HG03196 (cell line): ENCODE results near the gene PTPRR.

Experiments used
- ATAC-seq: cut with Tn5 transposase; IDR thresholded peaks from one replicate; pipeline ENCODE4 v1.9.1; 2021; ENCODE audit not compliant: unreplicated experiment

The PTPRR gene

GRCh38 chr12:70920251-70920851, at the start of gene PTPRR:
Gene PTPRR (minus strand): TSS chr12:70920738. CDS start chr12:70920390, 348 bp downstream.
- no peak for ATAC-seq

DNA sequence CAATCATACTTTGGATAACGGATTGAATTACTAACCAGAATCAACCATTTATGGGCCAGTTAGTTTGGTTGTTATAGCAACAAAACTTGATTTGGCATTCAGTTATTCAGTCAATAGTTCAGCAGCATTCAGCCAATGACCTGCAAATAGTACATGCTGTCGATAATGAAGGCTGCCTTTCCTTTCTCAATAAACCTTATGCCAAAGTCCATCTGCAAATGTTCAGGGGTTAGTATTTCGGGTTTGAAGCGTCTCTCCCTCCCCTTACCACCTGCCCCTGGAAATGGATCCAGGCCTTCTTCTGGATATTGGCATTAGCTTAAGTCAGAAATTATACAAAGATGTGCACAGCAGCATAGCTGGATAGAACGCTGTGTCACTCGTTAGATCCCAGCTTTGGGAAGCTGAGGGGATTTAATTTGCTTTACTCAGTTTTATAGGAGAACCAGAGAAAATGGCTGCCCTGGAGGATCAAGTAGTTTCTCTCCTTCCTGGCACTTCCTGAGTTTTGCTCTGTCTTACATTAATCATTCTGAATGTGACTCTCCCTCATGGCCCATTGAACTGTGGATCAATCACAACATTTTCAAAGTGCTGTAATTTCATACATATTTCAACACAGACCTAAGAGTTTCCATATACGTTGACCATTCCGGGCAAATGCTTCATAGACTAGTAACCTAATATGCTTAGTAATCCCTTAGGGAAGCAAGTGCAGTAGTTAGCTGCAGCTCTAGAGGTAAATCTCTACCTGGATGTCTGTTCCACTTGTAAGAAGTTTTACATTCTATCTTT, 46.7 kb upstream of the PTPRR start:
- ATAC-seq = no peak

DNA sequence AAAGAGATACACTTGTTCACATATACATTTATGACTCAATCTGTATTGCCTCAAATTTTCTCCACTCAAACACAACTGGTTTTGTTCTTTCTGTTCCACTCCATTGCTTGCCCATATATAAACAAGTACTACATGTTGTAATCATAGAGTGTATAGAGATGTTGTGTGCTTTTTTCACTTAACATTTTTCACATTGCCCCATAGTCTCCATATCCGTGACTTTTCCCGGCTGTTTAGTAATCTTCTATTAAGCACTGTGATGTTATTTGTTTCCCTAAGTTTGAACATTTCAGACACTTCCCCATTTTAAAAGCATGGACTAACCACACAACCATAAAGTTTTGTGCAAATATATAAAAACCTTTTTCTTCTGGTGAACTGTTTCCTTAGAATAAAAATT, 45.5 kb upstream of the PTPRR start:
- ATAC-seq = no peak

GRCh38 chr12:70964867-70965510, 44.5 kb upstream of the PTPRR start:
- ATAC-seq = no peak

DNA sequence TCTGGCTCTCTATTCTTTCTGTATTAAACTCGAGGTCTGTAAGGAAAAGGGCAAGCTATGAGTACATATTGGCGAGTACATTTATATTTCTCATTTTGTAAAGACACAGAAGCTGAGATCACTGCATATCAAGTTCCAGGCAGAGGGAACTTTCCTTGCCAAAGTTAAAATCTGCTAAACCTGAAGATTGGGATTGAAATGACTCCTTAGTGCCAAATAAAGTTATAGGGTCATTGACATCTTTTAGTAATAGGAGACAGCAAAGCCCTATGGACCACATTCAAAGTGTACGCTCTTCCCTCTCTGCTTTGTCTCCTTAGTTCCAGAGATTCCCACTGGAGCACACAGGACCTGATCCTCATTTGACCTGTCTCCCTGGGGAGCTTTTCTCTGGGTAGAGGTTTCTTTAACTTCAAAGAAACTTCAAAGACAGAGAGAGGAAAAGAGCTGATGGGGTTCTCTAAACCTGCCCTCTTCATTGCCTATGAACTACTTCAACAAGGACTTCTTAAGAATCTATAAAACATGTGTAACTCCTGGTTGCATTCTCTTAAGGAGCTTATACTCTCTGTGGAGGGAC, 42.6 kb upstream of the PTPRR start:
- ATAC-seq = no peak

- no peak for ATAC-seq
Measured at GRCh38 chr12:70962226-70962794, 41.8 kb upstream of the PTPRR start.

- ATAC-seq = no peak
Measured at GRCh38 chr12:70960484-70960883, 39.9 kb upstream of the PTPRR start.

GRCh38 chr12:70955415-70955814, 34.9 kb upstream of the PTPRR start:
- ATAC-seq = no peak

- no peak for ATAC-seq
Measured at GRCh38 chr12:70950451-70950850, 29.9 kb upstream of the PTPRR start.

- no peak for ATAC-seq
Measured at GRCh38 chr12:70948976-70949336, 28.4 kb upstream of the PTPRR start.

GRCh38 chr12:70948236-70948975, 27.9 kb upstream of the PTPRR start:
- ATAC-seq = no peak

GRCh38 chr12:70936203-70936813, 15.8 kb upstream of the PTPRR start:
- no peak for ATAC-seq

- ATAC-seq = no peak
Measured at GRCh38 chr12:70933133-70933532, 12.6 kb upstream of the PTPRR start.

DNA sequence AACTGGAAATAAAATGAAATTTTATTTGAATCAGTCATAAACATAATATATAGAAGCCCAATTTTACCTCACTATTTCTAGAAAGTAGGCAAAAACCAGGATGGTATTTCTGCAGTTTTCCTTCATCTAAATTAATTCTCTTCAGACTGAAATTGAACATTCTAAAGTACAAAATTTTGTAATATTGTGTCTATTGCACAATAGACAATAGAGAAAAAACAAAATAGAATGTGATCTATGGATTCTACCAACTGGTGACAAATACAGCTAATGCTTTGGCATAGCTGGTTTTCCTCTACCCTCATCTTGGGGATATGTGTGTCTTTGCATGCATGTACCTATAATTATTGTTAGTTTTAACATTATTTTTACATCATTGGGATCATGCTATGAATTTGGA, 8.5 kb upstream of the PTPRR start:
- no peak for ATAC-seq

DNA sequence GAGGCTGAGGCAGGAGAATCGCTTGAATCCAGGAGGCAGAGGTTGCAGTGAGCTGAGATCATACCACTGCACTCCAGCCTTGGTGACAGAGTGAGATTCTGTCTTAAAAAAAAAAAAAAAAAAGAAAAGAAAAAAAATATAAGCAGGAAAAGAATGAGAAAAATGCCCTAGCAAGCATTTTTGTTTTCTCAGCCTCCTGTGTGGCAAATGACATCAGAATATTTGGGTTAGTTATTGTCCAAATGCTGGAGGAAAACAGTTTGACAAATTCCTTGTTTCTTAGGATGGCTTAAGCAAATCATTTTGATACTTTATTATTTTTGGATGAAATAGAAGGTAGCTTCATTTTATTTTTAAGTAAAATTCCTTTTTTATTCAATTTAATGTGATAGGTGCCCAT, 7.5 kb upstream of the PTPRR start:
- no peak for ATAC-seq

DNA sequence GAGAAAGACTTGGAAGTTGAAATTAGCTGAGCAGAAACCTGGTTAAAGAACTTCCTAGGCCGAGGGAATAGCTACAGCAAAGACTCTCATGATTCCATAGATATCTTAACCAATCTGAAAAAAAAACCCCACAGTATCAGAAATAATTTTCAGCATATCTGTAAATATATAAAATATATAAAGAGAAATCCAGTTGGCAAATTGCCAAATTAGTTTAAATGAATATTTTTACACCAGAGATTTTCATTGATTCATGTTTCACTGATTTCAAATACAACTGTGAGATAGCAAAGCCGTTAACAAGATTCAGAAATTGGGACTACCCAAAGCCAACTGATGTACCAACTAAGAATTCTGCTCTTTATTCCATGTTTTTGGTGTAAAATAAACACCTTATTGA, 6.8 kb upstream of the PTPRR start:
- ATAC-seq = no peak

DNA sequence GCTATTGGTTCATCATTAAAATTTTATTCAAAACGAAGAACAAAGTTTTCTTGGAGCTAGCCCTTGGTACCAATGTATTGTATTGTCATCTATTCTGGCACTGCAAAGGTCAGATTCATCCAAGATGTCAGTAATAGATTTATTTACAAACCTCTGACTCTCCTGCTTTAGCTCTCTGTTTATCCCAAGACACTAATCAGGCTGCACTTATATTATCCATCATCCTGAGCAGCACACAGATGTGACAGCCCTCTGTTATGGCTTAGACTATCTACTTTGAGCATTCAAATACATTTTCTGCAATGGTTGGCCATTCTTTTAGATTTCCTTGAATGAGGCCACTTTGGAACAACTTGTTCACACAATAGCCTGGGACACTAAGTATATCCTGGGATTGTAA, 5.0 kb upstream of the PTPRR start:
- no peak for ATAC-seq

DNA sequence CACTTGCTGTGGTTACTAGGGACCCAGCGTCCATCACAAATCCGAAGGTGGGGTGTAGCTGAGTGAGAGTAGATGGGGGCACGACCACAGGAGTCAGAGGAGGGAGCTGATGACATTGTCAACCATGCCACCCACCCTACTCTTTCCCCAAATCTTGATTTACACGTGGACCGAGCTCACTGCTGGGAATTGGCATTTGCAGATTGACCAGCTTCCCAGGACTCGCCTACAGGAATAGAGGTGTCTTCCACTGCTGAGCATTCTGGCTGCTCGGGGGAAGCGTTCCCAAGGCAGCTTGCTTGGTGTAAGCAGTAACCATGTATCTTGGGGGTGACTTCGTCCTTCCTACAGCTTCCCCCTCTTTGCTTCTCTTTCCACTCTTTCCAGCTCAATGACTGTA, 353 bp upstream of the PTPRR start:
- ATAC-seq = no peak

DNA sequence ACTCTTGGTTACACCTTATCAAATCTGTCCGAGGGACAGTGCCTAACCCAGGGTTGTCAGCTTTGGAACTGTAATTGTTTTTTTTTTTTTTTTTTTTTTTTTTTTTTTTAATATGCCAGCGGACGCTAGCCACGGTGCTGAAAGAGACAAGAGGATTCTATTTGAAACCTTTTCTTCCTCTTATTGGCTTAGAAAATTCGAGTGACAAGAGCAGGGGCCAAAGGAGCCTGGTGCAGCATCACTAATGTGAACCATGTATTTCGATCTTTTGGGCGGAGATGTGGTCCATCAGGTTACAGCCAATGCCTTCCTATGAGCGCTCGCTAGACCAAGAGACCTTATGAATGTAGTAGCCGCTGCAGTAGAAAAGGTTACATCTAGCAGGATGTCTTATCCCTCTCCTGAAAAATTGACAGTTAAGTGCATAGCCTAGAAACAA, 922 bp downstream of the PTPRR start:
- ATAC-seq = no peak

- ATAC-seq = no peak
Measured at GRCh38 chr12:70919176-70919575, 1.4 kb downstream of the PTPRR start.
